GM23338 (cell line): Measurements from ENCODE around the gene COL26A1. TPM values are rescaled to one million over a fixed set of nuclear protein-coding genes. Genes with fewer than 3 reads are reported as not detected.

Source experiments
- ATAC-seq: fragments of 200-7000 bp; cut with Tn5 transposase; 3 replicates; pipeline ENCODE4 v1.9.1; 2020
- DNase-seq: peaks from one replicate; pipeline ENCODE4 v3.0.0-alpha.2; 2015; ENCODE audit warnings: low spot score
- H2AFZ ChIP-seq: fragments of 200-600 bp; sonication (generic); 2 replicates; pipeline ENCODE4 v1.8.0; 2016; ENCODE audit warnings: antibody characterized with exemption, mild to moderate bottlenecking, moderate library complexity
- H3F3A ChIP-seq: fragments of 200-600 bp; sonication (generic); replicated peaks from 2 replicates; pipeline ENCODE4 v1.8.0; 2017; ENCODE audit warnings: antibody characterized with exemption, mixed run types, low read depth
- H3K27ac ChIP-seq: fragments of 200-600 bp; sonication (generic); 2 replicates; pipeline ENCODE4 v1.6.1; 2016; ENCODE audit warnings: low read depth
- H3K27me3 ChIP-seq: fragments of 200-600 bp; sonication (generic); 2 replicates; pipeline ENCODE4 v1.8.0; 2016; ENCODE audit warnings: mild to moderate bottlenecking, mixed run types, moderate library complexity; ENCODE audit not compliant: insufficient read depth
- H3K36me3 ChIP-seq: fragments of 200-600 bp; sonication (generic); 2 replicates; pipeline ENCODE4 v1.8.0; 2016; ENCODE audit warnings: mild to moderate bottlenecking; ENCODE audit not compliant: insufficient read depth
- H3K4me1 ChIP-seq: fragments of 200-600 bp; sonication (generic); 2 replicates; pipeline ENCODE4 v1.8.0; 2016; ENCODE audit warnings: mild to moderate bottlenecking, moderate library complexity; ENCODE audit not compliant: insufficient read depth
- H3K4me2 ChIP-seq: fragments of 200-600 bp; sonication (generic); 2 replicates; pipeline ENCODE4 v1.7.1; 2017; ENCODE audit warnings: mixed run types
- H3K4me3 ChIP-seq: fragments of 200-600 bp; sonication (generic); 2 replicates; pipeline ENCODE4 v1.6.1; 2016; ENCODE audit warnings: mixed run types
- H3K79me2 ChIP-seq: fragments of 200-600 bp; sonication (generic); replicated peaks from 2 replicates; pipeline ENCODE4 v1.8.0; 2017; ENCODE audit warnings: mild to moderate bottlenecking; ENCODE audit not compliant: insufficient read depth
- H3K9me2 ChIP-seq: fragments of 200-600 bp; sonication (generic); 2 replicates; pipeline ENCODE4 v1.8.0; 2017; ENCODE audit not compliant: insufficient read depth
- H4K20me1 ChIP-seq: fragments of 200-600 bp; sonication (generic); replicated peaks from 2 replicates; pipeline ENCODE4 v1.8.0; 2017; ENCODE audit warnings: mild to moderate bottlenecking; ENCODE audit not compliant: insufficient read depth
- H3K27ac Mint-ChIP-seq: 2 replicates; pipeline ENCODE4 v1.8.0; 2020; ENCODE audit warnings: inconsistent platforms, mild to moderate bottlenecking, moderate library complexity, mixed read lengths
- H3K27me3 Mint-ChIP-seq: 3 replicates; pipeline ENCODE4 v1.8.0; 2022; ENCODE audit warnings: low read depth, mild to moderate bottlenecking, moderate library complexity, mixed read lengths, inconsistent platforms; ENCODE audit not compliant: insufficient read depth, poor library complexity
- H3K36me3 Mint-ChIP-seq: 3 replicates; pipeline ENCODE4 v1.8.0; 2021; ENCODE audit warnings: low read depth, mild to moderate bottlenecking, inconsistent platforms, moderate library complexity, mixed read lengths
- H3K4me1 Mint-ChIP-seq: 3 replicates; pipeline ENCODE4 v1.8.0; 2020; ENCODE audit warnings: mild to moderate bottlenecking, inconsistent platforms, mixed read lengths
- H3K4me3 Mint-ChIP-seq: 3 replicates; pipeline ENCODE4 v1.8.0; 2021; ENCODE audit warnings: moderate library complexity, mild to moderate bottlenecking, inconsistent platforms, mixed read lengths
- H3K9me3 Mint-ChIP-seq: 3 replicates; pipeline ENCODE4 v1.8.0; 2020; ENCODE audit warnings: moderate library complexity, mild to moderate bottlenecking, inconsistent platforms, mixed read lengths
- CREB1 ChIP-seq: fragments of 250-450 bp; sonication (Bioruptor Pico); IDR thresholded peaks from 2 replicates; pipeline ENCODE4 v1.5.0; 2020; ENCODE audit warnings: low read depth, mild to moderate bottlenecking, moderate library complexity
- CTCF ChIP-seq, 2 experiments: fragments of 200-600 bp in 1 of 2; sonication (generic) in 1 of 2; conservative IDR thresholded peaks; 2 replicates each; pipeline versions ENCODE4 v1.5.1 to v1.6.1; 2016 to 2017; ENCODE audit warnings: antibody characterized with exemption in 2 of 2, low read depth in 2 of 2, mild to moderate bottlenecking in 2 of 2, moderate library complexity in 1 of 2
- JUNB ChIP-seq: IDR thresholded peaks from one replicate; pipeline ENCODE4 v1.6.1; 2016; ENCODE audit warnings: antibody characterized with exemption; ENCODE audit not compliant: unreplicated experiment
- POLR2AphosphoS5 ChIP-seq: IDR thresholded peaks from 2 replicates; pipeline ENCODE4 v1.6.1; 2016; ENCODE audit warnings: antibody characterized with exemption, low read depth
- ZNF114 ChIP-seq: fragments of 250-450 bp; sonication (Bioruptor Pico); IDR thresholded peaks from 2 replicates; pipeline ENCODE4 v1.5.0; 2020; ENCODE audit warnings: mild to moderate bottlenecking, moderate library complexity
- ZNF462 ChIP-seq: fragments of 250-450 bp; sonication (Bioruptor Pico); IDR thresholded peaks from 2 replicates; pipeline ENCODE4 v1.5.0; 2020; ENCODE audit warnings: mild to moderate bottlenecking, moderate library complexity
- polyA plus RNA-seq: library from polyadenylated mRNA; unstranded; fragments of >200 nt; fragmentation: Nextera tagmentation; extraction: Ambion mirVana; gene quantifications from 2 replicates; pipeline ENCODE4 v1.2.1, GENCODE V29; 2016
- total RNA-seq: library from RNA; depleted of rRNA; stranded (reverse); fragments of >200 nt; shearing (Covaris generic); gene quantifications from 2 replicates; pipeline ENCODE4 v1.2.3, GENCODE V29; 2014

Gene COL26A1
- total and polyA plus RNA-seq, 2 experiments from 2014 or later = 17.8 to 55.0 TPM

- Histone ChIP-seq H3K36me3 (no peaks in the 10 kb centered on the region), H3K4me1 (peaks cover 22% of the 10 kb centered on the region), H3K27ac (peak overlapping the region; percentile 68; the same call in 1 of the 2 replicates), H2AFZ (no peak overlapping the region), H4K20me1 (no peaks in the 10 kb centered on the region), H3K4me3 (no peak overlapping the region), H3K27me3 (no peaks in the 10 kb centered on the region), H3K4me2 (no peak overlapping the region), H3K9me2 (no peaks in the 10 kb centered on the region), H3F3A (peaks cover 12% of the 10 kb centered on the region), H3K79me2 (peaks cover 32% of the 10 kb centered on the region)
- Mint-ChIP-seq H3K27ac (no peak overlapping the region; the same call in 1 of the 2 replicates), H3K4me3 (no peak overlapping the region), H3K9me3 (0 out of 3 replicates have a peak, but pooled peaks cover 4% of the 10 kb centered on the region), H3K4me1 (peaks cover 47% of the 10 kb centered on the region), H3K27me3 (peaks cover 24% of the 10 kb centered on the region), H3K36me3 (peaks cover 22% of the 10 kb centered on the region)
- DNase-seq (no peak), ATAC-seq (no peak)
- TF ChIP-seq CREB1 (CRISPR knock-in tag) (no peak), JUNB (no peak), ZNF114 (CRISPR knock-in tag) (no peak), CTCF (conservative IDR thresholded peaks at IDR 0.05; ENCODE audit: low read depth in 2 of 2) (peak; percentile 38 to 49; a peak in 3 of 4 replicates), ZNF462 (no peak), POLR2AphosphoS5 (no peak)
Measured at GRCh38 chr7:101397770-101398324, 35.2 kb downstream of the COL26A1 start.
